HEK293T (cell line): ENCODE data around the gene MGAT4B.

Experiments
- ARNT ChIP-seq: fragments of 450-650 bp; IDR thresholded peaks from 2 replicates; pipeline ENCODE4 v1.6.1; 2017; ENCODE audit warnings: mild to moderate bottlenecking
- BHLHE40 ChIP-seq: fragments of 450-650 bp; IDR thresholded peaks from 2 replicates; pipeline ENCODE4 v1.6.1; 2016; ENCODE audit warnings: mild to moderate bottlenecking, moderate library complexity, borderline replicate concordance
- CTBP1 ChIP-seq: fragments of 450-650 bp; IDR thresholded peaks from 2 replicates; pipeline ENCODE4 v1.6.1; 2016; ENCODE audit warnings: borderline replicate concordance
- ELF4 ChIP-seq: fragments of 450-650 bp; IDR thresholded peaks from 2 replicates; pipeline ENCODE4 v1.6.1; 2017; ENCODE audit warnings: antibody characterized with exemption
- FOXA1 ChIP-seq: fragments of 450-650 bp; IDR thresholded peaks from 2 replicates; pipeline ENCODE4 v1.6.1; 2016; ENCODE audit warnings: mild to moderate bottlenecking
- FOXK2 ChIP-seq: fragments of 450-650 bp; IDR thresholded peaks from 2 replicates; pipeline ENCODE4 v1.6.1; 2016; ENCODE audit warnings: mild to moderate bottlenecking
- FOXM1 ChIP-seq: fragments of 450-650 bp; IDR thresholded peaks from 2 replicates; pipeline ENCODE4 v1.6.1; 2017; ENCODE audit warnings: mild to moderate bottlenecking, borderline replicate concordance
- HDGF ChIP-seq: fragments of 450-650 bp; IDR thresholded peaks from 2 replicates; pipeline ENCODE4 v1.6.1; 2017; ENCODE audit warnings: antibody characterized with exemption, borderline replicate concordance
- L3MBTL2 ChIP-seq: fragments of 450-650 bp; conservative IDR thresholded peaks from 2 replicates; pipeline ENCODE4 v1.6.1; 2016; ENCODE audit warnings: mild to moderate bottlenecking
- NFRKB ChIP-seq: fragments of 450-650 bp; IDR thresholded peaks from 2 replicates; pipeline ENCODE4 v1.6.1; 2016; ENCODE audit warnings: mild to moderate bottlenecking, moderate library complexity
- SP1 ChIP-seq: fragments of 450-650 bp; IDR thresholded peaks from 2 replicates; pipeline ENCODE4 v1.6.1; 2017
- SUZ12 ChIP-seq: fragments of 450-650 bp; IDR thresholded peaks from 2 replicates; pipeline ENCODE4 v1.6.1; 2016; ENCODE audit warnings: mild to moderate bottlenecking
- TARDBP ChIP-seq: fragments of 450-650 bp; IDR thresholded peaks from 2 replicates; pipeline ENCODE4 v1.6.1; 2016
- TF ChIP-seq, protein P1 (sequence below): fragments of 450-650 bp; IDR thresholded peaks from 2 replicates; pipeline ENCODE4 v1.6.1; 2016

DNA sequence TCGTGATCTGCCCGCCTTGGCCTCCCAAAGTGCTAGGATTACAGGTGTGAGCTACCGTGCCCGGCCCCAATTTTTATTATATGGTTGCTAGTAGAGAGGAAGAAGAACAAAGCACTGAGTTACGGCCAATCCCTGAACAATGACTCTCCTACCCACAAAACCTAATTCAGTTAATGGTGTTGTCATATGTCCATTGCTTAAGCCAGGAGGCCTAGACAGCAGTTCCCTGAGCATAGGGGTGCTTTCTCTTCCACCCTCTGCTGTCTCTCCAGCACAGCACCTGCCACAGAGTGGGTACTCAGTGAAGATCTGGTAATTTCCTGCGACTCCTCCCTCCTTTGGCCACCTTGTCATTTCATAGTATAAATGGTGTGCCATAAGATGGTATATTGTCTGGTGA is 34.3 kb downstream of the MGAT4B start:
- TF ChIP-seq HDGF (no peak), FOXK2 (no peak), TARDBP (no peak), SP1 (no peak), BHLHE40 (no peak), ELF4 (no peak), NFRKB (no peak), L3MBTL2 (no peak), SUZ12 (no peak), FOXA1 (no peak), ARNT (no peak), FOXM1 (no peak), CTBP1 (no peak)
- TF ChIP-seq, protein P1, sequence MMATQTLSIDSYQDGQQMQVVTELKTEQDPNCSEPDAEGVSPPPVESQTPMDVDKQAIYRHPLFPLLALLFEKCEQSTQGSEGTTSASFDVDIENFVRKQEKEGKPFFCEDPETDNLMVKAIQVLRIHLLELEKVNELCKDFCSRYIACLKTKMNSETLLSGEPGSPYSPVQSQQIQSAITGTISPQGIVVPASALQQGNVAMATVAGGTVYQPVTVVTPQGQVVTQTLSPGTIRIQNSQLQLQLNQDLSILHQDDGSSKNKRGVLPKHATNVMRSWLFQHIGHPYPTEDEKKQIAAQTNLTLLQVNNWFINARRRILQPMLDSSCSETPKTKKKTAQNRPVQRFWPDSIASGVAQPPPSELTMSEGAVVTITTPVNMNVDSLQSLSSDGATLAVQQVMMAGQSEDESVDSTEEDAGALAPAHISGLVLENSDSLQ, result no peak
